ENCODE measurements around the gene FBN2.

GRCh38 chr5:128506643-128507042 is 31.4 kb downstream of the FBN2 start:
- TF ChIP-seq, protein P1, sequence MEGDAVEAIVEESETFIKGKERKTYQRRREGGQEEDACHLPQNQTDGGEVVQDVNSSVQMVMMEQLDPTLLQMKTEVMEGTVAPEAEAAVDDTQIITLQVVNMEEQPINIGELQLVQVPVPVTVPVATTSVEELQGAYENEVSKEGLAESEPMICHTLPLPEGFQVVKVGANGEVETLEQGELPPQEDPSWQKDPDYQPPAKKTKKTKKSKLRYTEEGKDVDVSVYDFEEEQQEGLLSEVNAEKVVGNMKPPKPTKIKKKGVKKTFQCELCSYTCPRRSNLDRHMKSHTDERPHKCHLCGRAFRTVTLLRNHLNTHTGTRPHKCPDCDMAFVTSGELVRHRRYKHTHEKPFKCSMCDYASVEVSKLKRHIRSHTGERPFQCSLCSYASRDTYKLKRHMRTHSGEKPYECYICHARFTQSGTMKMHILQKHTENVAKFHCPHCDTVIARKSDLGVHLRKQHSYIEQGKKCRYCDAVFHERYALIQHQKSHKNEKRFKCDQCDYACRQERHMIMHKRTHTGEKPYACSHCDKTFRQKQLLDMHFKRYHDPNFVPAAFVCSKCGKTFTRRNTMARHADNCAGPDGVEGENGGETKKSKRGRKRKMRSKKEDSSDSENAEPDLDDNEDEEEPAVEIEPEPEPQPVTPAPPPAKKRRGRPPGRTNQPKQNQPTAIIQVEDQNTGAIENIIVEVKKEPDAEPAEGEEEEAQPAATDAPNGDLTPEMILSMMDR (conservative IDR thresholded peaks at IDR 0.05; ENCODE audit: low read depth, low read length), result no peak
- no peak for TF ChIP-seq EZH2 (IDR thresholded peaks at IDR 0.05; ENCODE audit: borderline replicate concordance, low read depth, low read length, poor library complexity, severe bottlenecking)

Data from A673 (cell line).